PC-3 (cell line): ENCODE data around the gene AFMID. TPM values are rescaled to one million over a fixed set of nuclear protein-coding genes. Genes with fewer than 3 reads are reported as not detected.

Source experiments
- ATAC-seq: fragments of 200-7000 bp; cut with Tn5 transposase; 2 replicates; pipeline ENCODE4 v1.9.1; 2020; ENCODE audit warnings: mild to moderate bottlenecking, moderate library complexity
- BruUV-seq: library from RNA; stranded (reverse); fragments of 400-500 nt; replicated peaks from 2 replicates; lab custom pipeline; 2021; lab: Mats Ljungman, UMichigan
- CTCF ChIA-PET: fragments of 300-600 bp; sonication (Branson Sonifier 250); formaldehyde crosslinking; loops from one replicate; lab custom pipeline; 2022; ENCODE audit warnings: antibody characterized with exemption; lab: Charles Lee
- POLR2A ChIA-PET: fragments of 300-600 bp; sonication (Branson Sonifier 250); formaldehyde crosslinking; loops from one replicate; lab custom pipeline; 2022; ENCODE audit warnings: antibody characterized with exemption; ENCODE audit not compliant: unreplicated experiment; lab: Charles Lee
- DNase-seq: peaks from one replicate; pipeline ENCODE4 v3.0.0-alpha.2; 2015
- H2AFZ ChIP-seq: fragments of 300-600 bp; sonication (generic); 2 replicates; pipeline ENCODE4 v1.6.0; 2016; ENCODE audit warnings: antibody characterized with exemption, low read length
- H3F3A ChIP-seq: fragments of 300-600 bp; sonication (generic); one replicate; pipeline ENCODE4 v1.6.0; 2017; ENCODE audit warnings: antibody characterized with exemption, low read length, control low read depth, mild to moderate bottlenecking; ENCODE audit not compliant: unreplicated experiment
- H3K27ac ChIP-seq: fragments of 300-600 bp; sonication (generic); 2 replicates; pipeline ENCODE4 v1.5.1; 2016; ENCODE audit warnings: mild to moderate bottlenecking, low read length
- H3K27me3 ChIP-seq: fragments of 300-600 bp; sonication (generic); 2 replicates; pipeline ENCODE4 v1.6.1; 2016; ENCODE audit warnings: low read length, mixed read lengths
- H3K36me3 ChIP-seq: fragments of 300-600 bp; sonication (generic); 2 replicates; pipeline ENCODE4 v1.6.1; 2016; ENCODE audit warnings: low read depth, mixed run types, low read length, mixed read lengths
- H3K4me1 ChIP-seq: fragments of 300-600 bp; sonication (generic); 2 replicates; pipeline ENCODE4 v1.5.1; 2016; ENCODE audit warnings: low read length; ENCODE audit not compliant: insufficient read depth
- H3K4me2 ChIP-seq: fragments of 300-600 bp; sonication (generic); 2 replicates; pipeline ENCODE4 v1.6.0; 2016; ENCODE audit warnings: low read length
- H3K4me3 ChIP-seq: fragments of 300-600 bp; sonication (generic); 2 replicates; pipeline ENCODE4 v1.5.1; 2016; ENCODE audit warnings: mild to moderate bottlenecking, low read length, mixed read lengths
- H3K79me2 ChIP-seq: fragments of 300-600 bp; sonication (generic); 2 replicates; pipeline ENCODE4 v1.6.1; 2017; ENCODE audit warnings: low read length, mixed read lengths
- H3K9ac ChIP-seq: fragments of 300-600 bp; sonication (generic); 2 replicates; pipeline ENCODE4 v1.6.0; 2016; ENCODE audit warnings: mild to moderate bottlenecking, low read length
- H3K9me2 ChIP-seq: fragments of 300-600 bp; sonication (generic); replicated peaks from 2 replicates; pipeline ENCODE4 v1.6.1; 2016; ENCODE audit warnings: mixed run types, low read length, mixed read lengths
- H3K9me3 ChIP-seq: fragments of 300-600 bp; sonication (generic); 2 replicates; pipeline ENCODE4 v1.6.1; 2016; ENCODE audit warnings: low read length, mixed read lengths
- H4K20me1 ChIP-seq: fragments of 300-600 bp; sonication (generic); 2 replicates; pipeline ENCODE4 v1.6.1; 2016; ENCODE audit warnings: low read length, mixed read lengths
- CTCF ChIP-seq: fragments of 300-600 bp; sonication (generic); conservative IDR thresholded peaks from 2 replicates; pipeline ENCODE4 v1.5.1; 2017; ENCODE audit warnings: antibody characterized with exemption, low read depth, mild to moderate bottlenecking, low read length
- EZH2 ChIP-seq: fragments of 300-600 bp; sonication (generic); IDR thresholded peaks from one replicate; pipeline ENCODE4 v1.6.1; 2017; ENCODE audit warnings: antibody characterized with exemption, mild to moderate bottlenecking, low read length; ENCODE audit not compliant: unreplicated experiment
- EZH2phosphoT487 ChIP-seq: fragments of 300-600 bp; sonication (generic); IDR thresholded peaks from 2 replicates; pipeline ENCODE4 v1.6.1; 2018; ENCODE audit warnings: mild to moderate bottlenecking, antibody characterized with exemption, low read length, borderline replicate concordance
- intact Hi-C: fragments of 100-400 bp; cut with micrococcal nuclease; formaldehyde crosslinking; loops from 2 replicates; pipeline ENCODE4 v1.9.0; 2023
- total RNA-seq: library from RNA; depleted of rRNA; stranded (reverse); fragments of >200 nt; gene quantifications from 2 replicates; pipeline ENCODE4 v1.2.3, GENCODE V29; 2014

AFMID gene
- total RNA-seq, 1 experiment from 2014 or later = 58.9 TPM

- Histone ChIP-seq H3K79me2 (no peaks in the 10 kb centered on the region), H3K9me3 (no peaks in the 10 kb centered on the region), H3K4me3 (no peak overlapping the region), H3K36me3 (peaks cover 18% of the 10 kb centered on the region), H3K4me2 (no peak overlapping the region), H3K4me1 (peaks cover 8% of the 10 kb centered on the region; the same call in 1 of the 2 replicates), H3K27me3 (peaks cover 3% of the 10 kb centered on the region; the same call in 1 of the 2 replicates), H4K20me1 (0 out of 2 replicates have a peak, but pooled peaks cover 6% of the 10 kb centered on the region), H3K9me2 (no peaks in the 10 kb centered on the region), H3K9ac (no peak overlapping the region), H3F3A (peaks cover 9% of the 10 kb centered on the region), H3K27ac (no peak overlapping the region), H2AFZ (no peak overlapping the region)
- ChIA-PET CTCF (interaction anchor here (0.6 to 1.5 kb wide), 4 partner anchors 18 to 198 kb away, joined by 3 to 12 read pairs (median 6); no protein-coding TSS in a partner anchor), POLR2A (no interaction called here)
- no TSS peak for BruUV-seq
- DNase-seq = no peak
- no peak for TF ChIP-seq EZH2
- no peak for TF ChIP-seq CTCF
- TF ChIP-seq EZH2phosphoT487 = no peak
- intact Hi-C loops = no loop called here
- ATAC-seq = no peak
These were observed 40.3 kb downstream of the AFMID start for GRCh38 chr17:78227455-78227916.

DNA sequence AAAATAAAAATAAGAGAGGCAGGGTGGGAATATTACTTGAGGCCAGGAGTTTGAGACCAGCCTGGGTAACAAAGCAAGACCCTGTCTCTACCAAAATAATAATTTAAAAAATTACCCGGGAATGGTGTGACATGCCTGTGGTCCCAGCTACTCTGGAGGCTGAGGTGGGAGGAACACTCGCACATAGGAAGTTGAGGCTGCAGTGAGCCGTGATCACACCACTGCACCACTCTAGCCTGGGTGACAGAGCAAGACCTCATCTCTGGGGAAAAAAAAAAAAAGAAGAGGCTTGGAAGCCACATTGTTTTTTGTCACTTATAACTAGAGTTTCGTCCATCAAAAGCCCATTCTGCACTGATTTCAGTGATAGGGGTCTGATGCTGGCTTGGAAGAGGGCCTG is 41.0 kb downstream of the AFMID start:
- peaks cover 12% of the 10 kb centered on the region for H3K36me3 ChIP-seq
- H3K9ac ChIP-seq = no peak overlapping the region
- no peak for DNase-seq
- intact Hi-C loops = no loop called here
- H3K4me1 ChIP-seq = peaks cover 8% of the 10 kb centered on the region; the same call in 1 of the 2 replicates
- H3K4me3 ChIP-seq = no peak overlapping the region
- H3K79me2 ChIP-seq = no peaks in the 10 kb centered on the region
- peaks cover 3% of the 10 kb centered on the region; the same call in 1 of the 2 replicates for H3K27me3 ChIP-seq
- no peaks in the 10 kb centered on the region for H3K9me2 ChIP-seq
- no peak overlapping the region for H3K4me2 ChIP-seq
- BruUV-seq = no TSS peak
- H2AFZ ChIP-seq = no peak overlapping the region
- TF ChIP-seq CTCF = no peak
- TF ChIP-seq EZH2phosphoT487 = no peak
- no peak for TF ChIP-seq EZH2
- no peaks in the 10 kb centered on the region for H3K9me3 ChIP-seq
- ChIA-PET POLR2A (interaction anchor here (0.6 to 0.7 kb wide), 2 partner anchors 22 to 339 kb away, joined by 4 to 5 read pairs; no protein-coding TSS in a partner anchor), CTCF (interaction anchor here (0.7 to 1.5 kb wide), 2 partner anchors 18 to 23 kb away, joined by 4 to 12 read pairs; no protein-coding TSS in a partner anchor)
- 0 out of 2 replicates have a peak, but pooled peaks cover under 1% of the 10 kb centered on the region for H4K20me1 ChIP-seq
- ATAC-seq = no peak
- H3K27ac ChIP-seq = no peak overlapping the region
- peaks cover 2% of the 10 kb centered on the region for H3F3A ChIP-seq

GRCh38 chr17:78230252-78230962 is 43.2 kb downstream of the AFMID start:
- no peak overlapping the region for H3K4me2 ChIP-seq
- no peaks in the 10 kb centered on the region for H3K79me2 ChIP-seq
- intact Hi-C loops = no loop called here
- H3K9me2 ChIP-seq = no peaks in the 10 kb centered on the region
- no peaks in the 10 kb centered on the region for H3K9me3 ChIP-seq
- H3K27ac ChIP-seq = no peak overlapping the region
- ATAC-seq (no peak), DNase-seq (no peak)
- H3K27me3 ChIP-seq = peaks cover 3% of the 10 kb centered on the region; the same call in 1 of the 2 replicates
- ChIA-PET CTCF (no interaction called here), POLR2A (no interaction called here)
- no peak for TF ChIP-seq EZH2phosphoT487
- TF ChIP-seq EZH2 = no peak
- TF ChIP-seq CTCF = no peak
- H3F3A ChIP-seq = no peaks in the 10 kb centered on the region
- H3K9ac ChIP-seq = no peak overlapping the region
- H3K4me1 ChIP-seq = peaks cover 8% of the 10 kb centered on the region; the same call in 1 of the 2 replicates
- no TSS peak for BruUV-seq
- no peak overlapping the region for H3K4me3 ChIP-seq
- H2AFZ ChIP-seq = no peak overlapping the region
- H3K36me3 ChIP-seq = no peaks in the 10 kb centered on the region; the same call in 1 of the 2 replicates
- H4K20me1 ChIP-seq = no peaks in the 10 kb centered on the region
